PFSK-1 (cell line): Measurements from ENCODE around the gene SEH1L.

ENCODE experiments used
- FOXP2 ChIP-seq: optimal IDR thresholded peaks from 2 replicates; pipeline ENCODE3; 2011; ENCODE audit warnings: borderline replicate concordance, control low read depth, inconsistent platforms; ENCODE audit not compliant: insufficient read depth; ENCODE audit errors: extremely low read length, extremely low read depth
- POLR2AphosphoS5 ChIP-seq: IDR thresholded peaks from 2 replicates; pipeline ENCODE4 v1.6.1; 2012; ENCODE audit warnings: low read depth, mild to moderate bottlenecking, control low read depth, low read length, moderate library complexity
- SIN3A ChIP-seq: IDR thresholded peaks from 2 replicates; pipeline ENCODE4 v1.6.1; 2012; ENCODE audit warnings: mild to moderate bottlenecking, low read length, moderate library complexity, borderline replicate concordance; ENCODE audit not compliant: insufficient read depth
- TAF1 ChIP-seq: IDR thresholded peaks from 2 replicates; pipeline ENCODE4 v1.6.1; 2012; ENCODE audit warnings: low read length, control low read depth, borderline replicate concordance; ENCODE audit not compliant: insufficient read depth
- TF ChIP-seq, protein P1 (sequence below), 2 experiments: IDR thresholded peaks; 2 replicates each; pipeline versions ENCODE4 v1.6.1 to v1.8.0; 2011 to 2012; ENCODE audit warnings: low read depth in 2 of 2, low read length in 2 of 2, control low read depth in 1 of 2, inconsistent platforms in 1 of 2, mild to moderate bottlenecking in 1 of 2, moderate library complexity in 1 of 2; ENCODE audit not compliant: insufficient read depth in 1 of 2

SEH1L gene

DNA sequence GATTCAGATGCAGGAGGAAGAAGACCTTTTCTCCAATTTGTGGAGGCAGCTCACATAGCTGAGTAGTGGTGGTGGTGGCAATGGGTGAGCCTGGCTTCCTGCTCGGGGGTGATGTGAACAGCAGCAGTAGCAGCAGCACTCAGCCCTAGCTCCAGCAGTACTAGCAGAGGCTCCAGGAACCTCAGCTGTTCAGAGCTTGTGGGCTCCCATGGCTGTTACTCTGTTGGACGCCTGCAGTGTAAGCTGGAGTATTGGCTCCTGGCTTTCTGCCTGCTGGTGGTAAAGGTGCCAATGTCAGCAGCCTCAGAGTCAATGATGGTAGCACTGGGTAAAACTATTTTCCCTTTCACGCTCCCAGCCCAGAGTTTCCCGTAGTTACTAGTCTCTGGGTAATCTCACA lies 3.1 kb upstream of the SEH1L start:
- no peak for TF ChIP-seq TAF1
- no peak for TF ChIP-seq FOXP2
- TF ChIP-seq, protein P1, sequence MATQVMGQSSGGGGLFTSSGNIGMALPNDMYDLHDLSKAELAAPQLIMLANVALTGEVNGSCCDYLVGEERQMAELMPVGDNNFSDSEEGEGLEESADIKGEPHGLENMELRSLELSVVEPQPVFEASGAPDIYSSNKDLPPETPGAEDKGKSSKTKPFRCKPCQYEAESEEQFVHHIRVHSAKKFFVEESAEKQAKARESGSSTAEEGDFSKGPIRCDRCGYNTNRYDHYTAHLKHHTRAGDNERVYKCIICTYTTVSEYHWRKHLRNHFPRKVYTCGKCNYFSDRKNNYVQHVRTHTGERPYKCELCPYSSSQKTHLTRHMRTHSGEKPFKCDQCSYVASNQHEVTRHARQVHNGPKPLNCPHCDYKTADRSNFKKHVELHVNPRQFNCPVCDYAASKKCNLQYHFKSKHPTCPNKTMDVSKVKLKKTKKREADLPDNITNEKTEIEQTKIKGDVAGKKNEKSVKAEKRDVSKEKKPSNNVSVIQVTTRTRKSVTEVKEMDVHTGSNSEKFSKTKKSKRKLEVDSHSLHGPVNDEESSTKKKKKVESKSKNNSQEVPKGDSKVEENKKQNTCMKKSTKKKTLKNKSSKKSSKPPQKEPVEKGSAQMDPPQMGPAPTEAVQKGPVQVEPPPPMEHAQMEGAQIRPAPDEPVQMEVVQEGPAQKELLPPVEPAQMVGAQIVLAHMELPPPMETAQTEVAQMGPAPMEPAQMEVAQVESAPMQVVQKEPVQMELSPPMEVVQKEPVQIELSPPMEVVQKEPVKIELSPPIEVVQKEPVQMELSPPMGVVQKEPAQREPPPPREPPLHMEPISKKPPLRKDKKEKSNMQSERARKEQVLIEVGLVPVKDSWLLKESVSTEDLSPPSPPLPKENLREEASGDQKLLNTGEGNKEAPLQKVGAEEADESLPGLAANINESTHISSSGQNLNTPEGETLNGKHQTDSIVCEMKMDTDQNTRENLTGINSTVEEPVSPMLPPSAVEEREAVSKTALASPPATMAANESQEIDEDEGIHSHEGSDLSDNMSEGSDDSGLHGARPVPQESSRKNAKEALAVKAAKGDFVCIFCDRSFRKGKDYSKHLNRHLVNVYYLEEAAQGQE (IDR thresholded peaks at IDR 0.05; ENCODE audit: insufficient read depth in 1 of 2, low read depth in 2 of 2, low read length in 2 of 2), result no peak
- no peak for TF ChIP-seq SIN3A
- TF ChIP-seq POLR2AphosphoS5, result no peak

- TF ChIP-seq FOXP2 (no peak), TAF1 (no peak), POLR2AphosphoS5 (no peak), SIN3A (no peak)
- TF ChIP-seq, protein P1 (IDR thresholded peaks at IDR 0.05; ENCODE audit: insufficient read depth in 1 of 2, low read depth in 2 of 2, low read length in 2 of 2), result no peak
Measured at GRCh38 chr18:12946549-12947284, 1.1 kb upstream of the SEH1L start.

DNA sequence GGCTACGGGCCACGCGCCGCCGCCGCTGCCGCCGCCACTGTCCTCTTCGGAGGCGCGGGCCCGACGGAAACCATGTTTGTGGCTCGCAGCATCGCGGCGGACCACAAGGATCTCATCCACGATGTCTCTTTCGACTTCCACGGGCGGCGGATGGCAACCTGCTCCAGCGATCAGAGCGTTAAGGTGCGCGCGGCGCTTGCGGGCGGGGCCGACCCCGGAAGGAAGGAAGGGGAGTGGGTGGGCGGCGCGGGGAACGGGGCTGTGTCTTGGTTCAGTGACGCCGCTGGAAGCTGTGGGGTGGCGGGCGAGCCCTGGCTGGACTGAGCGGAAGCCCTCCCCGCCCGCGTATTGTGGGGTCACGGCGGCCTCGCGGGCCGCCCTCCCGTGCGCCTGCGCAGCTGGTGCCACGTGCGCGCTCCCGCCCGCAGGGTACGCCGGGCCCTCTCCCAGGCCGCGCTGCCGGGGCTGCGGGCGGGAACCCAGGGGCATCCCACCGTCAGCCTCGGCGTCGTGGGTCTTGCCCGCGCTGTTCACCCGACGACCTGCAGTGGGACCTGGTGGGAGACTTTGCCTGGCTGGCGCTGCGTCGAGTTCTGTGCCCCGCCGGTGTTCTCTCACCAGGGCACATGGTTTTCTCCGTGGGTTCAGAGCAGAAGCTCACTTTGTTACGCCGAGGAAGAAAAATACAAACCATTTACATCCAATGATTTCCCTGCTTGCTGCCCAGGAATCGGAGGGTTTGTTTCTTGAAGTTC lies 416 bp downstream of the SEH1L start:
- TF ChIP-seq, protein P1 (IDR thresholded peaks at IDR 0.05; ENCODE audit: insufficient read depth in 1 of 2, low read depth in 2 of 2, low read length in 2 of 2), result peak in 1 of 2 experiments; percentile 64; a peak in 1 of 4 replicates
- TF ChIP-seq SIN3A, result peak; percentile 70; the same call in 1 of the 2 replicates
- TF ChIP-seq POLR2AphosphoS5, result peak; percentile 88
- peak; percentile 66; the same call in 1 of the 2 replicates for TF ChIP-seq TAF1
- TF ChIP-seq FOXP2, result peak; percentile 69

DNA sequence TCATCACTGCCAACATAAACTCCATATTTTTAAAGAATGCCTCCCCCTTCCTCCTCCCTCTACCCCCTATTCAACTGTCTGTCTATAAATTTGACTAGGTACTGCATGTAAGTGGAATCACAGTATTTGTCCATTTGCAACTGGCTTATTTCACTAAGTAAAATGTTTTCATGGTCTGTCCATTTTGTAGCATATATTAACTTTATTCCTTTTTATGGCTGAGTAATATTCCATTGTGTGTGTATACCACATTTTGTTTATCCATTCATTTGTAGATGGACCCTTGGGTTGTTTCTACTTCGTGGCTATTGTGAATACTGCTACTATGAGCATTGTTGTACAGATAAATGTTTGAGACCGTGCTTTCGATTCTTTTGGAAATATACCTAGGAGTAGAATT lies 10.7 kb downstream of the SEH1L start:
- TF ChIP-seq SIN3A, result no peak
- no peak for TF ChIP-seq POLR2AphosphoS5
- no peak for TF ChIP-seq FOXP2
- TF ChIP-seq TAF1, result no peak
- TF ChIP-seq, protein P1 (IDR thresholded peaks at IDR 0.05; ENCODE audit: insufficient read depth in 1 of 2, low read depth in 2 of 2, low read length in 2 of 2), result no peak

DNA sequence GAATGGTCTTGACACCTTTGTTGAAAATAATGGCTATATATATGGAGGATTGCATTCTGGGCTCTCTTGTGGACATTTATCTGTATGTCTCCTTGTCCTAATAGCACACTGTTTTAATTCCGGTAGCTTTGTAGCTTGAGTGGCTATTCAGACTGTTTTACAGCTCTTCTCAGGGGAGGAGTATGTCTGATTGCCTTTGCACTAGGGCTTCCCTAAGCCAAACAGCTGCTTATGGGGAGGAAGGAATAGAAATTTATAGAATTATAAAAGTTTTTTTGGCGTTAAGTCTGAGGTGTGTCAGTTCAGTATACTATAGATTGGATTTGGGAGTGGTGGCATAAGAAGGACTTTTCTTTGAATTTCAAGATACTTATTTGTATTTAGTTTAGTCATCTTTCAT lies 12.6 kb downstream of the SEH1L start:
- TF ChIP-seq TAF1, result no peak
- TF ChIP-seq, protein P1 (IDR thresholded peaks at IDR 0.05; ENCODE audit: insufficient read depth in 1 of 2, low read depth in 2 of 2, low read length in 2 of 2), result no peak
- TF ChIP-seq POLR2AphosphoS5, result no peak
- TF ChIP-seq FOXP2, result no peak
